A673 (cell line): ENCODE measurements around the gene GOLPH3.

Source experiments
- EZH2 ChIP-seq: fragments of 200-600 bp; sonication (generic); IDR thresholded peaks from 2 replicates; pipeline ENCODE4 v1.6.1; 2017; ENCODE audit warnings: borderline replicate concordance, low read depth, mild to moderate bottlenecking, mixed read lengths, antibody characterized with exemption, low read length; ENCODE audit not compliant: poor library complexity, severe bottlenecking
- TF ChIP-seq, protein P1 (sequence below): fragments of 300-800, 200-600 bp; sonication (generic); conservative IDR thresholded peaks from 2 replicates; pipeline ENCODE4 v1.5.1; 2017; ENCODE audit warnings: low read depth, mild to moderate bottlenecking, antibody characterized with exemption, low read length, moderate library complexity, mixed read lengths

DNA sequence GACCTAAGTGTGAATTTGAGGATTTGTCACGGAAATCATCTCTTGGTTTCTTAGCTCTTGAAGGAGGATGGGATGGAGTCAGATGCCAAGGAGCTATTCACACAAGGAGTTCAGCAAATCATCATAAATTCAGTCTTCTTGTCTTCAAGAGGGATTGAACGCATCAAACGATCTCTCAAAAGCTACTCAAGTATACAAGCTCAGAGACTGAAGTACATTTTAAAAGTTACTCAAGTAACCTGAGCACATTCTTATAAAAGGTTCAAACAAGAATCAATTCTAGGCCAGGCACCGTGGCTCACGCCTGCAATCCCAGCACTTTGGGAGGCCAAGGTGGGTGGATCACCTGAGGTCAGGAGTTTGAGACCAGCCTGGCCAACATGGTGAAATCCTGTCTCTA lies 21.1 kb upstream of the GOLPH3 start:
- TF ChIP-seq, protein P1, sequence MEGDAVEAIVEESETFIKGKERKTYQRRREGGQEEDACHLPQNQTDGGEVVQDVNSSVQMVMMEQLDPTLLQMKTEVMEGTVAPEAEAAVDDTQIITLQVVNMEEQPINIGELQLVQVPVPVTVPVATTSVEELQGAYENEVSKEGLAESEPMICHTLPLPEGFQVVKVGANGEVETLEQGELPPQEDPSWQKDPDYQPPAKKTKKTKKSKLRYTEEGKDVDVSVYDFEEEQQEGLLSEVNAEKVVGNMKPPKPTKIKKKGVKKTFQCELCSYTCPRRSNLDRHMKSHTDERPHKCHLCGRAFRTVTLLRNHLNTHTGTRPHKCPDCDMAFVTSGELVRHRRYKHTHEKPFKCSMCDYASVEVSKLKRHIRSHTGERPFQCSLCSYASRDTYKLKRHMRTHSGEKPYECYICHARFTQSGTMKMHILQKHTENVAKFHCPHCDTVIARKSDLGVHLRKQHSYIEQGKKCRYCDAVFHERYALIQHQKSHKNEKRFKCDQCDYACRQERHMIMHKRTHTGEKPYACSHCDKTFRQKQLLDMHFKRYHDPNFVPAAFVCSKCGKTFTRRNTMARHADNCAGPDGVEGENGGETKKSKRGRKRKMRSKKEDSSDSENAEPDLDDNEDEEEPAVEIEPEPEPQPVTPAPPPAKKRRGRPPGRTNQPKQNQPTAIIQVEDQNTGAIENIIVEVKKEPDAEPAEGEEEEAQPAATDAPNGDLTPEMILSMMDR = no peak
- no peak for TF ChIP-seq EZH2
